ENCODE results near the gene GALE.

GRCh38 chr1:23763041-23763577 is 37.4 kb downstream of the GALE start:
- no peak for TF ChIP-seq YY1 (IDR thresholded peaks at IDR 0.05; ENCODE audit: insufficient read depth, insufficient read length)
- TF ChIP-seq SUZ12 (IDR thresholded peaks at IDR 0.05; ENCODE audit: extremely low read depth, insufficient read depth, insufficient read length): no peak
- TF ChIP-seq ZNF274 (IDR thresholded peaks at IDR 0.05; ENCODE audit: low read depth, low read length): no peak

Data from NT2/D1 (cell line).